ENCODE measurements around the gene PPP2R5D.

Gene PPP2R5D

DNA sequence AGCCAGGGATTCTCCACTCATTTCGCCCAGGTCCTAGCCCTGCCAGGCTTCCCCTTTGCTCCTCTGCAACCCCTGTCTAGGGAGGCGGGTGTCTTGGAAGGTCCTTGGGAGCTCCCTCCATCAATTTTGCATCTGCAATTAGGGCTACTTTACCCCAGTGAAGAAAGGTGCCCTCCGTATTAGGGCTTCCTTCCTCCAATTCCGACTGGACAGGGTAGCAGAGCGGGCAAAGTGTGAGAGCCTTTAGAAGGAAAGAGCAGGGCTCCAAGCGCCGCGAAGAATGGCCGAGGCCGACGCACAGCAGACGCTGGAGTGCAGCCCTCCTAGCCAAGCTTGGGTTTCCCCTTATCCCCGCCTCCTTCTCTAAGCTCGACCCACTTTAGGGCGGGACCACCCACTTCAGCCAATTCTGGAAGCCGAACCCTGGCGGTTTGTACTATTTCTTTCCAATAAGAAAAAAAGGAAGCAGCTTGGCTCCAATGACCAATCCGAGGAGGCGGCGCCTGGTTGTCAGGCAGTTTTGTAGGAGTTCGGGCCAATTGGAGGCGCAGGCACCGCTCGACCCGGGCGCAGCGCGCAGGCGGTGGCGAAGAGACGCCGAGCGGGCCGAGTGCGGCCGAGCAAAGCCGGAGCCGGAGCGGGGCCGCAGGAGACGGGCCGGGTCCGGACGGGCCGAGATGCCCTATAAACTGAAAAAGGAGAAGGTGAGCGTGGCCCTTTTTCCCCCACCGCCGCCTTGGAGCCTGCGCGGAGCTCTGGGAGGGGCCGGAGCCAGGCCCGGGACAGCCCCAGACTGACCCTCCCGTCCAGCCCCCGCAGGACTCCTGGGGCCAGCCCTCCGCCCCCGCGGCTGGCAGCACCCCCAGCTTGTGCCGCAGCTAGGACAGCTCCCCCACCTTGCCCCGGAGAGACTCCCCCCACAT lies at the start of gene PPP2R5D:
Gene PPP2R5D (plus strand): TSS at position 570 of the 923 bp plus-strand sequence. CDS start 108 bp downstream, at position 678.
- Histone ChIP-seq H3K4me1 (peaks cover 22% of the 10 kb centered on the region), H3K79me2 (peaks cover 26% of the 10 kb centered on the region), H2AFZ (peak within 1 kb of the TSS; percentile 99), H3K4me2 (ENCODE audit: low read length) (peak within 1 kb of the TSS; percentile 91), H3K4me3 (ENCODE audit: low read depth, low read length) (peak within 1 kb of the TSS; percentile 85), H3K9me3 (ENCODE audit: control insufficient read depth, low read length) (no peaks in the 10 kb centered on the region), H3K36me3 (ENCODE audit: control insufficient read depth, insufficient read depth, low read length) (no peaks in the 10 kb centered on the region), H3K9ac (peak within 1 kb of the TSS; percentile 32), H3K27me3 (ENCODE audit: control insufficient read depth, insufficient read depth, low read length) (no peaks in the 10 kb centered on the region), H3K27ac (peak within 1 kb of the TSS; percentile 86)
- TF ChIP-seq, protein P1, sequence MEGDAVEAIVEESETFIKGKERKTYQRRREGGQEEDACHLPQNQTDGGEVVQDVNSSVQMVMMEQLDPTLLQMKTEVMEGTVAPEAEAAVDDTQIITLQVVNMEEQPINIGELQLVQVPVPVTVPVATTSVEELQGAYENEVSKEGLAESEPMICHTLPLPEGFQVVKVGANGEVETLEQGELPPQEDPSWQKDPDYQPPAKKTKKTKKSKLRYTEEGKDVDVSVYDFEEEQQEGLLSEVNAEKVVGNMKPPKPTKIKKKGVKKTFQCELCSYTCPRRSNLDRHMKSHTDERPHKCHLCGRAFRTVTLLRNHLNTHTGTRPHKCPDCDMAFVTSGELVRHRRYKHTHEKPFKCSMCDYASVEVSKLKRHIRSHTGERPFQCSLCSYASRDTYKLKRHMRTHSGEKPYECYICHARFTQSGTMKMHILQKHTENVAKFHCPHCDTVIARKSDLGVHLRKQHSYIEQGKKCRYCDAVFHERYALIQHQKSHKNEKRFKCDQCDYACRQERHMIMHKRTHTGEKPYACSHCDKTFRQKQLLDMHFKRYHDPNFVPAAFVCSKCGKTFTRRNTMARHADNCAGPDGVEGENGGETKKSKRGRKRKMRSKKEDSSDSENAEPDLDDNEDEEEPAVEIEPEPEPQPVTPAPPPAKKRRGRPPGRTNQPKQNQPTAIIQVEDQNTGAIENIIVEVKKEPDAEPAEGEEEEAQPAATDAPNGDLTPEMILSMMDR (IDR thresholded peaks at IDR 0.05): peak; percentile 7

DNA sequence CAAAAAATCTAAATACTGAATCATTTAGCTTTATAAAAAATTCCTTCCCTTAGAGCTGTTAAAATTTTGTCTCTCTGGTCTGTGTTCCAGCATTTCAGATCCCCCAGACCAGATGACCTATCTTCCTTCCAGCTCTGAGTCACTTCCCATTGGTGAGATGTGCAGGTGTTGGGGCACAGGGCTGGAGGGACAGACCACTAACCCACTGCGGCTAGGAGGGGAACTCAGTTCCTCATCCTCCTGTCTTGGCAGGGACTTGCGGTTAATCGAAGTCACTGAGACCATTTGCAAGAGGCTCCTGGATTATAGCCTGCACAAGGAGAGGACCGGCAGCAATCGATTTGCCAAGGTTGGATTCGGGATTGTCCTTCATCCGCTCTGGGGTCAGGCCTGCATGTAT lies 49.0 kb upstream of the PPP2R5D start:
- Histone ChIP-seq H3K4me3 (ENCODE audit: low read depth, low read length) (no peak overlapping the region), H3K9ac (no peak overlapping the region), H3K36me3 (ENCODE audit: control insufficient read depth, insufficient read depth, low read length) (no peaks in the 10 kb centered on the region), H2AFZ (no peak overlapping the region), H3K79me2 (peaks cover 21% of the 10 kb centered on the region), H3K4me1 (peaks cover 3% of the 10 kb centered on the region), H3K9me3 (ENCODE audit: control insufficient read depth, low read length) (no peaks in the 10 kb centered on the region), H3K27ac (no peak overlapping the region), H3K4me2 (ENCODE audit: low read length) (no peak overlapping the region), H3K27me3 (ENCODE audit: control insufficient read depth, insufficient read depth, low read length) (no peaks in the 10 kb centered on the region)
- TF ChIP-seq, protein P1 (IDR thresholded peaks at IDR 0.05): no peak

DNA sequence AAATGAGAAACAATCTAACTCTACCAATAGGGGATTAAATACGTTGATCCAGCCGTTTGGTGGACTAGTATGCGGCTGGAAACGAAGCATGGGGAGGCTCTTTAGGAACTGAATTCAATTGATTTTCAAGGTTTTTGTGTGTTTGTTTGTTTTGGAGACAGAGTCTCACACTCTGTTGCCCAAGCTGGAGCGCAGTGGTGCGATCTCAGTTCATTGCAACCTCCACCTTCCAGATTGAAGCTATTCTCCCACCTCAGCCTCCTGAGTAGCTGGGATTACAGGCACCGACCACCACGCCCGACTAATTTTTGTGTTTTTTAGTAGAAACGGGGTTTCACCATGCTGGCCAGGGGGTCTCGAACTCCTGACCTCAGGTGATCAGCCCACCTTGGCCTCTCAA lies 48.0 kb upstream of the PPP2R5D start:
- no peaks in the 10 kb centered on the region for H3K27me3 ChIP-seq (ENCODE audit: control insufficient read depth, insufficient read depth, low read length)
- H2AFZ ChIP-seq: no peak overlapping the region
- no peak overlapping the region for H3K4me3 ChIP-seq (ENCODE audit: low read depth, low read length)
- no peaks in the 10 kb centered on the region for H3K4me1 ChIP-seq
- H3K4me2 ChIP-seq (ENCODE audit: low read length): no peak overlapping the region
- peaks cover 13% of the 10 kb centered on the region for H3K79me2 ChIP-seq
- H3K36me3 ChIP-seq (ENCODE audit: control insufficient read depth, insufficient read depth, low read length): no peaks in the 10 kb centered on the region
- TF ChIP-seq, protein P1 (IDR thresholded peaks at IDR 0.05): no peak
- no peak overlapping the region for H3K9ac ChIP-seq
- H3K9me3 ChIP-seq (ENCODE audit: control insufficient read depth, low read length): no peaks in the 10 kb centered on the region
- H3K27ac ChIP-seq: no peak overlapping the region

DNA sequence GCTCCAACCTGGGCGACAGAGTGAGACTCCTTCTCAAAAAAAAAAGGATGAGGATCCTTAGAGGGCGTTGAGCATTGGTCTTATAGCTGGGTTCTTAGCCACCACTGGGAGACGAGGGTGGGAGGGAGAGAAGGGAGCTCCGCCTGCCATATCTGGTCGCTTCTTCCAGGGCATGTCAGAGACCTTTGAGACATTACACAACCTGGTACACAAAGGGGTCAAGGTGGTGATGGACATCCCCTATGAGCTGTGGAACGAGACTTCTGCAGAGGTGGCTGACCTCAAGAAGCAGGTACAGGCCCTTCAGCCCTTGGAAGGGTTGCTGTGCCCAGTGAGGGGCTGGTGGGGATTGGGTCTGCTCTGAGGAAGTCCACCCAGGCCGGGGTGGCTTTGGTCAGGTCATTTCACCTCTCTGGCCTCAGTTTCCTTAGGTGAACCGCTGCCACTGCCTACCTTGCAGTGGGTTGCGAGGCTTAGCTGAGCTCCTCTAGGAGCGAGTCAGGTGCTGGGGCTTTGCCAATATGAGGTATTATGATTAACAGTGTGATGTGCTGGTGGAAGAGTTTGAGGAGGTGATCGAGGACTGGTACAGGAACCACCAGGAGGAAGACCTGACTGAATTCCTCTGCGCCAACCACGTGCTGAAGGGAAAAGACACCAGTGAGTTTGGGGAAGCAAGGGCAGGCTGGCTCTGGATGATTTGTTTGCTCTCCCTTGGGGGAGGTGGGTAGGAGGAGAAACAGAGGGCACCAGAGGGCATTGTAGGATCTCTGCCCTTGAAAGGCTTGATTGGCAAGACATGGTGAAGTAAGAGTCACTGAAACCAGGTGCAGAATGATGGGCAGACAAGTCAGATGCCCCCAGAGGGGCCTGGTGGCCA lies 46.6 kb upstream of the PPP2R5D start:
- no peak overlapping the region for H3K9ac ChIP-seq
- H3K36me3 ChIP-seq (ENCODE audit: control insufficient read depth, insufficient read depth, low read length): no peaks in the 10 kb centered on the region
- H3K4me3 ChIP-seq (ENCODE audit: low read depth, low read length): no peak overlapping the region
- no peak overlapping the region for H3K4me2 ChIP-seq (ENCODE audit: low read length)
- H2AFZ ChIP-seq: no peak overlapping the region
- H3K9me3 ChIP-seq (ENCODE audit: control insufficient read depth, low read length): no peaks in the 10 kb centered on the region
- H3K4me1 ChIP-seq: no peaks in the 10 kb centered on the region
- no peaks in the 10 kb centered on the region for H3K27me3 ChIP-seq (ENCODE audit: control insufficient read depth, insufficient read depth, low read length)
- TF ChIP-seq, protein P1 (IDR thresholded peaks at IDR 0.05): no peak
- no peak overlapping the region for H3K27ac ChIP-seq
- peaks cover 3% of the 10 kb centered on the region for H3K79me2 ChIP-seq
